Tibial artery (tissue), 4 donors: Measurements from ENCODE around the gene PABPN1L.

Source experiments
- DNase-seq, 2 donors: peaks; one replicate each; pipeline ENCODE4 v3.0.0-alpha.2; 2019
- H3K27ac ChIP-seq, 2 donors: fragments of 200-600 bp; sonication (generic) in 1 of 2; 1 replicate in 1 of 2; 2 replicates in 1 of 2; pipeline ENCODE4 v1.5.1; 2018 to 2019; ENCODE audit warnings: mild to moderate bottlenecking in 1 of 2
- H3K27me3 ChIP-seq, 2 donors: fragments of 200-600 bp; sonication (generic) in 1 of 2; one replicate each; pipeline versions ENCODE4 v1.5.1 to v1.6.0; 2016 to 2019
- H3K36me3 ChIP-seq, 3 donors: fragments of 200-600 bp; sonication (generic) in 2 of 3; one replicate each; pipeline ENCODE4 v1.5.1; 2016 to 2019; ENCODE audit warnings: mild to moderate bottlenecking in 2 of 3
- H3K4me1 ChIP-seq, 4 donors: fragments of 200-600 bp; sonication (generic) in 2 of 4; 1 replicate in 3 of 4; 2 replicates in 1 of 4; pipeline ENCODE4 v1.5.1; 2016 to 2019
- H3K4me3 ChIP-seq, 2 donors: fragments of 200-600 bp; sonication (generic) in 1 of 2; 1 replicate in 1 of 2; 2 replicates in 1 of 2; pipeline ENCODE4 v1.5.1; 2018 to 2019; ENCODE audit warnings: mild to moderate bottlenecking in 2 of 2
- H3K9me3 ChIP-seq, 3 donors: fragments of 200-600 bp; sonication (generic) in 1 of 3; one replicate each; pipeline ENCODE4 v1.5.1; 2016 to 2019
- intact Hi-C: fragments of 100-400 bp; cut with DNase I; formaldehyde crosslinking; loops from one replicate; pipeline ENCODE4 v1.15.0; 2023; ENCODE audit warnings: low total_unique reads
- TF ChIP-seq, protein P1 (sequence below), 2 experiments: fragments of 200-600 bp in 1 of 2; fragments of 450-650 bp in 1 of 2; IDR thresholded peaks; one replicate each; pipeline ENCODE4 v1.5.1; 2017 to 2019; ENCODE audit warnings: antibody characterized with exemption in 2 of 2, mild to moderate bottlenecking in 1 of 2, moderate library complexity in 1 of 2

PABPN1L gene

DNA sequence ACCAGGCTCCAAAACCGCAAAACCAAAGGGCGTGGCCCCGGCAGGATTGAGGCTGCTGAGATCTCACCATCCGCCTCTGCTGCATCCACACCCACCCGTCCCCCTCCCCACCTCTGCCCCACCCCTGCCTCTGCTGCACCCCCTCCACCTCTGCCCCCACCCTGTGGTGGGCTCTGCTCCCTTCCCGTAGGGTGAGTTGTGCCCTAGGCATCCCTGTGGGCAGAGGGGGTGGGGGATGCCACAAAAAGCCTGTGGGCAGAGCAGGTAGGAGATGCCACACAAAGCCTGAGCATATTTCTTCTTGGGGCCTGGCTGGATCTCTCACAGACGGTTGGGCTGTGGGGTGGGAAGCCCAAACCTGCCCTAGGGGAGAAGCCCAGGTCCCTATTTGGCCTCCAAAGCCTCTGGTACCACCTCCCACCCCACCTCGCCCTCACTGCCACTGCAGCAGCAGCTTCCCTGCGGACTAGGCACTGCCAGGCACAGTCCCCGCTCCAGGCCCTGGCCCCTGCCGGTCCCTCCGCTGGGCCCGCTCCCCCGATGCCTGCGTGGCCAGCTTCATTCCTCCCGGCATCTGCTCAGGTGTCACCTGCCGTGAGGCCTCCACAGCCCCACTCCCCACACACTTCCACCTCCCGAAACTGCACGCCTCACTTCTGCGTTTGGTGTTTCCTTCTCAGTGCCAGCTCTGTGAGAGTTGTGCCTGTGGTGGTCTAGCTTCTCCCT is 11.3 kb upstream of the PABPN1L start:
- H3K4me1 ChIP-seq = peaks cover 0 to 10% (median 0%) of the 10 kb centered on the region in 4 donors
- intact Hi-C loops = no loop called here
- TF ChIP-seq, protein P1, sequence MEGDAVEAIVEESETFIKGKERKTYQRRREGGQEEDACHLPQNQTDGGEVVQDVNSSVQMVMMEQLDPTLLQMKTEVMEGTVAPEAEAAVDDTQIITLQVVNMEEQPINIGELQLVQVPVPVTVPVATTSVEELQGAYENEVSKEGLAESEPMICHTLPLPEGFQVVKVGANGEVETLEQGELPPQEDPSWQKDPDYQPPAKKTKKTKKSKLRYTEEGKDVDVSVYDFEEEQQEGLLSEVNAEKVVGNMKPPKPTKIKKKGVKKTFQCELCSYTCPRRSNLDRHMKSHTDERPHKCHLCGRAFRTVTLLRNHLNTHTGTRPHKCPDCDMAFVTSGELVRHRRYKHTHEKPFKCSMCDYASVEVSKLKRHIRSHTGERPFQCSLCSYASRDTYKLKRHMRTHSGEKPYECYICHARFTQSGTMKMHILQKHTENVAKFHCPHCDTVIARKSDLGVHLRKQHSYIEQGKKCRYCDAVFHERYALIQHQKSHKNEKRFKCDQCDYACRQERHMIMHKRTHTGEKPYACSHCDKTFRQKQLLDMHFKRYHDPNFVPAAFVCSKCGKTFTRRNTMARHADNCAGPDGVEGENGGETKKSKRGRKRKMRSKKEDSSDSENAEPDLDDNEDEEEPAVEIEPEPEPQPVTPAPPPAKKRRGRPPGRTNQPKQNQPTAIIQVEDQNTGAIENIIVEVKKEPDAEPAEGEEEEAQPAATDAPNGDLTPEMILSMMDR (IDR thresholded peaks at IDR 0.05) = no peak
- no peaks in the 10 kb centered on the region for H3K9me3 ChIP-seq
- H3K4me3 ChIP-seq = no peak overlapping the region
- peaks cover 0 to 62% of the 10 kb centered on the region in 2 donors for H3K27me3 ChIP-seq
- DNase-seq = no peak
- H3K27ac ChIP-seq = no peak overlapping the region
- H3K36me3 ChIP-seq = peaks cover 0 to 4% (median 0%) of the 10 kb centered on the region in 3 donors

DNA sequence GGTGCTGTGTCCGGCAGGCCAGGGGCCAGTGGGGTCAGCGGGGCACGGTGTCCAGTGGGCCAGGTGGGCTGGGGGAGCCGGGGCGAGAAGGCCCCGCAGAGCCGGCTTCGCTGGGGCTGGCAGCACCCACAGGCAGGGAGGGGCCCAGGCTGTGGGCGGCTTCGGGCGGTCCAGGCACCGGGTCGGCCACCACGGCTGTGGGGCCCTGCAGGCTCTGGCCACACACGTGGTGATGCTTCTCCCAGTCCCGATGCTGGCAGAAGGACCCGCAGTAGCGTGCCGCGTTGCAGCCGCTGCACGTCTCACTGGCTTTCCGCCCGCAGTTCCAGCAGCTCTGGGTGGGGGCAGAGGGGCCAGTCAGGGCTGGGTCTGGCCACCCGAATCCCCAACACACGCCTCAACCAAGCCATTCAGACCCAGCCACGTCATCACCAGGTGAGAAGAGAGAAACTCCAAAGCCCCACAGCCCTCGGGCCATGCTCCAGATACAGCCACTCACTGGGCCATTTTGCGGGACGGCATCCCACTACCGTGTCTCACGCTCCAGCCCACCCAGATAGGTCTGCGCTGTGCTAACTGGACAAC is 10.6 kb upstream of the PABPN1L start:
- H3K4me1 ChIP-seq = peaks cover 0 to 10% (median 0%) of the 10 kb centered on the region in 4 donors
- no peak for DNase-seq
- H3K4me3 ChIP-seq = no peak overlapping the region
- peaks cover 0 to 4% (median 0%) of the 10 kb centered on the region in 3 donors for H3K36me3 ChIP-seq
- H3K27ac ChIP-seq = no peak overlapping the region
- peaks cover 0 to 58% of the 10 kb centered on the region in 2 donors for H3K27me3 ChIP-seq
- intact Hi-C loops = no loop called here
- no peaks in the 10 kb centered on the region for H3K9me3 ChIP-seq
- TF ChIP-seq, protein P1 (IDR thresholded peaks at IDR 0.05) = no peak

DNA sequence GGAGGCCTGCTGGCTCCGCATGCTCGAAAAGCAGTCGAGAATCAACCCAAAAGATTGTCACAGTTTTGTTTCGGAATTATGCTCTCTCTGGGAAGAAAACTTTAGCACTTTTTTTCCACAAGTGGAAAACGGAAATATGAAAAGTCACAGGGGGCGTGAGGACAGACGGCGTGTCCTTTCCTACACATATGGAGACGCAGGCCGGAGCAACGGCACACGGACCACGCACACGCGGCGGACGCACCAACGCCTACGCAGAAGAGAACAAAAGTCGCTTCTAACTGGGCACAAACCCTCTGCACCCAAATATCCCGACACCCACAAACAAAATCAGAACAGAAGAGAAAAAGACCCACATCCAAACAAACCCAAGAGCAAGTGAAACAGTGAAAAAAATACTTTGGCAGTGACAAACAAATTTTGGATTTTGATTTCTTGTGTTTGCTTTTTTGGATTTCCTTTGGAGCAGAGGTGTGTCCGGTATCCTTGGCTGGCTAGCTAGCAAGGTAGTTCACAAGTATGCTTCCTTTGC is 9.3 kb upstream of the PABPN1L start:
- intact Hi-C loops = no loop called here
- no peaks in the 10 kb centered on the region for H3K4me1 ChIP-seq
- TF ChIP-seq, protein P1 (IDR thresholded peaks at IDR 0.05) = no peak
- no peak overlapping the region for H3K27ac ChIP-seq
- H3K36me3 ChIP-seq = peaks cover 0 to 4% (median 0%) of the 10 kb centered on the region in 3 donors
- peaks cover 0 to 58% of the 10 kb centered on the region in 2 donors for H3K27me3 ChIP-seq
- H3K9me3 ChIP-seq = no peaks in the 10 kb centered on the region
- DNase-seq = no peak
- H3K4me3 ChIP-seq = no peak overlapping the region

DNA sequence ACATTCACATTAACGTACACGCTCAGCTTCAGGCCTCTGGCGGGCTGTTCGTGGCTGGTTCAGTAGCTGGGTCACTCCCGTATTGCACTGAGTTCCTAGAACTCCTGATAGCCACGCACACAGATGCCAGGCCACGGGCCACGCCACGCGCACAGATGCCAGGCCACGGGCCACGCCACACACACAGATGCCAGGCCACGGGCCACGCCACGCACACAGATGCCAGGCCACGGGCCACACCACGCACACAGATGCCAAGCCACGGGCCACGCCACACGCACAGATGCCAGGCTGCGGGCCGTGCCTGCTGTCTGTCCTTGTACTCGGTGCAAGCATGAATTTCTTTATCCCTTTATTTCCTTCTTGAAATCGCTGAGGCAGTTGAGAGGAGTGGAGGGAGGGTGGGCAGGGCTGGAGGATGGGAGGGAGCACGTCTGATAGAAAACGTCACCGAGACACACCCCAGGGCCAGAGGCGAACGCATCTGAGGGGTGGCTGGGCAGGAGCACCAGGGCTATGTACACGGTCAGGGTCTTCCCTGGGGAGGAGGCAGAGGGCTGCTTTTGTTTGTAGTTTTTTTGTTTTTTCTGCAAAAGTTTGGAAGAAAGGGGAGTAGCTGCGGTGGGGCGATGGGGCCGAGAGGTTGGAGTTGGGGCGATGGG is 8.6 kb upstream of the PABPN1L start:
- no peak for DNase-seq
- H3K27ac ChIP-seq = no peak overlapping the region
- H3K4me3 ChIP-seq = no peak overlapping the region
- H3K36me3 ChIP-seq = peaks cover 0 to 4% (median 0%) of the 10 kb centered on the region in 3 donors
- H3K4me1 ChIP-seq = no peaks in the 10 kb centered on the region
- peaks cover 0 to 58% of the 10 kb centered on the region in 2 donors for H3K27me3 ChIP-seq
- no peaks in the 10 kb centered on the region for H3K9me3 ChIP-seq
- intact Hi-C loops = no loop called here
- TF ChIP-seq, protein P1 (IDR thresholded peaks at IDR 0.05) = no peak

DNA sequence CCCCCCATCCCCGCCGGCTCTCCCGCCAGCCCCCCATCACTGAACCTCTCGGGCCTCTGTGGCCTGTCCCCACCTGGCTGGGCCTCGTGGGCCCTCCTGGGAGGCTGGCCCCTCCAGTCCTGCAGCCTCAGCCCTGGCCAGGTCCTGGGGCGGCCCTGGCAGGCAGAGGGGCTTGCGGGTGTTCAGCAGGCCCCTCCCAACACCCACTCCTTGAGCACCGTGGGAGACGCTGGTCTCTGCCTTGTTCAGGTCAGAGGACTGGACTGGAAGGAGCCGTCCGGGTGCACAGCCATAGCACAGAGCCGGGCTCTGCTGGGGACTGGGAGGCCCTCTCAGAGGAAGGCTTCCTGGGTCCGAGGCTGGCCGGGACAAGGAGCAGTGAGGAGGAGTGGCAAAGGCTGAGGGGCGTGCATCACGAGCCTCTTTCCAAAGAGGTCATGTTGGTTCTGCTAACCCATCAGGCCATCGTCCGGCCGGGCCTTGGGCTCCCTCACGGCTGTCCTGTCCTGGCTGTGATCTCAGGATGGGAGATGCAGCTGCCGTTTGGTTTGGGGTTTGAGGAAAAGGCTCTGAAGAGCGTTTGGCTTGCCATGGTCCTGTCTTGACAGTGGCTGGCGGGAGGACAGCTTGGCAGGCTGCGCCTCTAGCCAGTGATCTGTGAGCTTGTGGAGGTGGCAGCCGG is 6.3 kb upstream of the PABPN1L start:
- Histone ChIP-seq H3K9me3 (no peaks in the 10 kb centered on the region), H3K4me1 (no peaks in the 10 kb centered on the region), H3K36me3 (peaks cover 0 to 4% (median 0%) of the 10 kb centered on the region in 3 donors), H3K27ac (no peak overlapping the region), H3K4me3 (no peak overlapping the region), H3K27me3 (peaks cover 0 to 57% of the 10 kb centered on the region in 2 donors)
- intact Hi-C loops = no loop called here
- TF ChIP-seq, protein P1 (IDR thresholded peaks at IDR 0.05) = no peak
- DNase-seq = no peak
